ENCODE results near the gene ANK3. TPM values are rescaled to one million over a fixed set of nuclear protein-coding genes. Genes with fewer than 3 reads are reported as not detected.

The ANK3 gene
- total and polyA plus RNA-seq, 10 donors = 2.0 to 133 (median 62.9) TPM

DNA sequence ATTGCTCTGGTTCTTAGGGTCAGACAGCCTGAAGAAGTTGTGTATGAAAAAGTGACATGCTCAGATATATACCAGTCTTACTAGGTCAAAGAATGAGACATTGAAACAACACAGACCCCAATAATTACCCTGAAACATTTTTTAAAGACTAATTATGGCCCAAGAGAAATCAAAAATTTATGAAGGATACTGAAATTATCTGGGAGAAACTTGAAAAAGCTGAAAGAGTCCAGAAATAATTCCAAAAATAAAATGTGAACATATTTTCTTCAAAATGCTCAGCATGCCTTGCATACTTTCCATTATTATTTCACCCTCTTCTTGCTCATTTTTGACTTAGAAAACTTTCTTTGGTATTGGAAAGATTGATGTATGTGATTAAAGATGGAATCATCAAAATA lies 284.4 kb downstream of the ANK3 start:
- peak overlapping the region in 1 of 8 donors; percentile 17 for H3K27ac ChIP-seq
- no peaks in the 10 kb centered on the region for H3K27me3 ChIP-seq (replicated peaks in 1 of 7)
- TF ChIP-seq, protein P1, sequence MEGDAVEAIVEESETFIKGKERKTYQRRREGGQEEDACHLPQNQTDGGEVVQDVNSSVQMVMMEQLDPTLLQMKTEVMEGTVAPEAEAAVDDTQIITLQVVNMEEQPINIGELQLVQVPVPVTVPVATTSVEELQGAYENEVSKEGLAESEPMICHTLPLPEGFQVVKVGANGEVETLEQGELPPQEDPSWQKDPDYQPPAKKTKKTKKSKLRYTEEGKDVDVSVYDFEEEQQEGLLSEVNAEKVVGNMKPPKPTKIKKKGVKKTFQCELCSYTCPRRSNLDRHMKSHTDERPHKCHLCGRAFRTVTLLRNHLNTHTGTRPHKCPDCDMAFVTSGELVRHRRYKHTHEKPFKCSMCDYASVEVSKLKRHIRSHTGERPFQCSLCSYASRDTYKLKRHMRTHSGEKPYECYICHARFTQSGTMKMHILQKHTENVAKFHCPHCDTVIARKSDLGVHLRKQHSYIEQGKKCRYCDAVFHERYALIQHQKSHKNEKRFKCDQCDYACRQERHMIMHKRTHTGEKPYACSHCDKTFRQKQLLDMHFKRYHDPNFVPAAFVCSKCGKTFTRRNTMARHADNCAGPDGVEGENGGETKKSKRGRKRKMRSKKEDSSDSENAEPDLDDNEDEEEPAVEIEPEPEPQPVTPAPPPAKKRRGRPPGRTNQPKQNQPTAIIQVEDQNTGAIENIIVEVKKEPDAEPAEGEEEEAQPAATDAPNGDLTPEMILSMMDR (IDR thresholded peaks at IDR 0.05 in 8 of 11, conservative IDR thresholded peaks at IDR 0.05 in 3 of 11) = no peak
- TF ChIP-seq POLR2A (IDR thresholded peaks at IDR 0.05) = no peak
- no peak for TF ChIP-seq POLR2AphosphoS5 (IDR thresholded peaks at IDR 0.05)
- H3K36me3 ChIP-seq = peaks cover 0 to 22% (median 2%) of the 10 kb centered on the region in 6 donors
- no peaks in the 10 kb centered on the region for H3K4me1 ChIP-seq
- H3K9me3 ChIP-seq = no peaks in the 10 kb centered on the region
- DNase-seq = no peak
- no peak overlapping the region for H3K4me3 ChIP-seq
- intact Hi-C loops (cut with DNase I; ENCODE audit: low total_unique reads) = loop anchor here (10.0 kb wide), 1 partner anchor 540 kb away; no protein-coding TSS in a partner anchor

DNA sequence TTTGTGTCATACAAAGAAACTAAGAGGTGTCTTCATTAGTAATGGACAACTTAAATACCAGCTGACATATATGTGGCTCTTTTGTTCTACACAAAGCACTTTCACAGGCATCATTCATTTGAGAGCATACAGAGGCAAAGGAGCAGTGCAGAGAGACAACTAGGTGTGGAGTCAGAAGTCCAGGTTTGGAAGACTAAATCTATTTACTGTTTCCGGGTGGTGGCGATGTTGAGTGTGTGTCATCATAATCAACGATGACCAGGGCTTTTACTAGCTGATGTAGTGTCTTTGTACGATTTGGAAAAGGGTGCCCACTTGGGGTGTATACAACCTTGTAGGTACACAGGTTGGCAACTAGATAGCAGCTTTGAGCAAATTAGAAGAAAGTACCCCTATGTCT lies 287.9 kb downstream of the ANK3 start:
- no peak overlapping the region for H3K4me3 ChIP-seq

DNA sequence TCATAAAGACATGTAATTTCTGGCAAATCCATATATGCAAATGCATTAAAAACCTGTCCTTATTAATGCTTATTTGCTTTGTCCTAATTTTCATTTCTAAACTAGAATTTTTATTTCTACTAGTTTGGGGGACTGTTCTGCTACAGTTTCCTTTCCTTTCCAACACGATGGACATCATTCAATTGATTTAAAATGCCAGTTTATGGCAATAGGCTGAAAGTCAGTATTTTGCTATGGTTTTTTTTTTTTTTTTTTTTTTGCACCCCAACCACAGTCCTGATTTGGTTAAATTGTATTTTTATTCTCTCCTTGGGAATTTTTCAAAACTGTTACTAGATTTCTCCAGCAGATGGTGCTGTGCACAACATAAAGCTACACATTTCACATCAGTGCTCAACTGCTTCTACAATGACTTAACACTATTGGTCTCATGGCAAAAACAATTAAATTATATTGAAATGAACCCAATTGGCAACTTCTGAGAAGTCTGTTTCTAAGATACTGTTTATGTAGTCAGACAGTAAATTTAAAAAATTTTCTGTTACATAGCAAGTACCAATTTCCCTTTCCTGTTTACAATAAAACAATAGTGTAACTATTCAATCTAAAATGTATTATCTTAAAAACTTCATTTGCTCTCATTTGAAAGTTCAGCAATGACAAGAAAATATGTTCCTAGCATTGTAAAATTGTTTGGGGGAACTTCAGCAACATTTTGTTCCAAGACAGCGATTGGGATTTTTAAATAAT lies 289.5 kb downstream of the ANK3 start:
- 63 to 77% (median 69%) methylated on average over 2 of the region's 2 CpGs for WGBS, 5 donors
- intact Hi-C loops (cut with DNase I; ENCODE audit: low total_unique reads) = loop anchor here (5.0 to 10.0 kb wide), 2 partner anchors 332 to 545 kb away; no protein-coding TSS in a partner anchor
- Histone ChIP-seq H3K9me3 (no peaks in the 10 kb centered on the region), H3K4me3 (no peak overlapping the region), H3K4me1 (no peaks in the 10 kb centered on the region), H3K27ac (no peak overlapping the region), H3K27me3 (replicated peaks in 1 of 7) (no peaks in the 10 kb centered on the region), H3K36me3 (peaks cover 0 to 6% (median 0%) of the 10 kb centered on the region in 6 donors)
- TF ChIP-seq, protein P1 (IDR thresholded peaks at IDR 0.05 in 8 of 11, conservative IDR thresholded peaks at IDR 0.05 in 3 of 11) = peak in 9 of 11 experiments; percentile 32 to 67 (median 54)
- no peak for TF ChIP-seq POLR2A (IDR thresholded peaks at IDR 0.05)
- no peak for DNase-seq

More for the DNA sequence above, 287.9 kb downstream of the ANK3 start:
- Histone ChIP-seq H3K9me3 (no peaks in the 10 kb centered on the region), H3K36me3 (peaks cover 0 to 13% (median 0%) of the 10 kb centered on the region in 6 donors), H3K27ac (no peak overlapping the region), H3K27me3 (replicated peaks in 1 of 7) (no peaks in the 10 kb centered on the region), H3K4me1 (no peaks in the 10 kb centered on the region)
- TF ChIP-seq POLR2AphosphoS5 (IDR thresholded peaks at IDR 0.05) (no peak), POLR2A (IDR thresholded peaks at IDR 0.05) (no peak)
- TF ChIP-seq, protein P1 (IDR thresholded peaks at IDR 0.05 in 8 of 11, conservative IDR thresholded peaks at IDR 0.05 in 3 of 11) = no peak
- intact Hi-C loops (cut with DNase I; ENCODE audit: low total_unique reads) = loop anchor here (5.0 to 10.0 kb wide), 2 partner anchors 330 to 543 kb away; no protein-coding TSS in a partner anchor
- WGBS, 5 donors = 77 to 87% (median 82%) methylated on average over 4 of the region's 4 CpGs
- no peak for DNase-seq

All from spleen (tissue), 11 donors.